Myocyte (in vitro differentiated cells): ENCODE data around the gene STX16. TPM values are rescaled to one million over a fixed set of nuclear protein-coding genes. Genes with fewer than 3 reads are reported as not detected.
A peak's percentile ranks its signal among the peaks of the same experiment; 100 is the strongest.

ENCODE experiments used
- DNase-seq: peaks from one replicate; pipeline ENCODE4 v3.0.0-alpha.2; 2012; ENCODE audit warnings: low read depth
- polyA plus RNA-seq: library from polyadenylated mRNA; unstranded; fragments of >200 nt; gene quantifications from one replicate; pipeline ENCODE4 v1.2.1, GENCODE V29; 2012; ENCODE audit warnings: missing spikeins
- total RNA-seq: library from RNA; depleted of rRNA; stranded (reverse); fragments of >200 nt; gene quantifications from 2 replicates; pipeline ENCODE4 v1.2.3, GENCODE V29; 2014

STX16 gene, protein sequence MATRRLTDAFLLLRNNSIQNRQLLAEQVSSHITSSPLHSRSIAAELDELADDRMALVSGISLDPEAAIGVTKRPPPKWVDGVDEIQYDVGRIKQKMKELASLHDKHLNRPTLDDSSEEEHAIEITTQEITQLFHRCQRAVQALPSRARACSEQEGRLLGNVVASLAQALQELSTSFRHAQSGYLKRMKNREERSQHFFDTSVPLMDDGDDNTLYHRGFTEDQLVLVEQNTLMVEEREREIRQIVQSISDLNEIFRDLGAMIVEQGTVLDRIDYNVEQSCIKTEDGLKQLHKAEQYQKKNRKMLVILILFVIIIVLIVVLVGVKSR
- total RNA-seq = 18.5 and 25.0 TPM in 2 replicates
- 57.8 TPM for polyA plus RNA-seq

DNA sequence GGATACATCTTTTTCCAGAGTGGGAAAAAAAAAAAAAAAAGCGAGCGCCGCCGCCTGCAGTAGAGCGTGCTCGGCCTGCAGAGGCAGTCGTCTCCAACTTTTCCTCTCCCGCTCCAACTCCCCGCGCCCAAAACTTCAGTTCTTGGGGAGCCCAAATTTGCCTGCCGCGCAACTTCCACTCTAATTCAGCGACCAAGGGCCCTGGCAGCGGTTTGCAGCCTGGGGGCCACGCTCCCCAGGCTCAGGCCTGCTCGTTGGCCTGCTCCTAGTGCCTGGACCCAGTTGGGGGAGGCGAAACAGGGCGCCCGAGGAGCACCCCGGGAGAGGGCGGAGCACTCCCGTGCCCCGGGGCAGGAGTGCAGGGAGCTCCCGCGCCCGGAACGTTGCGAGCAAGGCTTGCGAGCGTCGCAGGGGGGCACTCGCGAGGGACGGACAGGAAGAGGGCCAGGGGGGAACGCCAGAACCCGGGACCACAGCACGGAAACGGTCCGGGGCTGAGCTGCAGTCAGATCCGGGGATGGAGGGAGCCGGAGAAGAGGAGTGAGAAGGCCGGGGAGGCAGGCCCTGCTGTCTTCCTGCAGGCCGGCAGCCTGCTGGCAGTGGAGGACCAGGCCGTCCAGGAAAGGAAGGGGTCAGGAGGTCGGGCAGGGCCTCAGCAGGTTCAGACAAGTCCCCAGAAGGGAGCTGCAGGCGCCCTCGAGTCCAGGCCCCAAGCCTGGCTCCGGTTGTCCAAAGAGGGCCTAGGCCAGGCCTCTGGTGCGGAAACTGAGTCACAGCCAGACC is at the start of gene STX16:
STX16 (plus strand) TSS at position 508 of the 783 bp plus-strand sequence. CDS start 724 bp downstream, outside the sequence.
- DNase-seq = peak; percentile 96

DNA sequence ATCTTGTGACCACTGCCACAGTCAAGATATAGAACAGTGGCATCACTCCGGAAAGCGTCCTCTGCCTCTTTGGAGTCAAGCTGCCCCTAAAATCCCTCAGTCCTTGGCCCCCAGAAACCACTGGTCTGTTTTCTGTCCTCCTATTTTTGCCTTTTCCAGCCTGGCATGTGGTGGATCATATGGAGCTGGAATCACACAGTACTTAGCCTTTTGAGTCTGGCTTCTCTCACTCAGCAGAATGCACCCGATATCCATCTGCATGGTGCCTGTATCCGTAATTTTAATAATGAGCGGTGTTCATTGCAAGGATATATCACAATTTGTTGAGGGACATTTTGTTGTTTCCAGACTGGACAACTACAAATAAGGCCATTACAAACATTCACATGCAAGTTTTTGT is 49.0 kb upstream of the STX16 start:
- DNase-seq = no peak

DNA sequence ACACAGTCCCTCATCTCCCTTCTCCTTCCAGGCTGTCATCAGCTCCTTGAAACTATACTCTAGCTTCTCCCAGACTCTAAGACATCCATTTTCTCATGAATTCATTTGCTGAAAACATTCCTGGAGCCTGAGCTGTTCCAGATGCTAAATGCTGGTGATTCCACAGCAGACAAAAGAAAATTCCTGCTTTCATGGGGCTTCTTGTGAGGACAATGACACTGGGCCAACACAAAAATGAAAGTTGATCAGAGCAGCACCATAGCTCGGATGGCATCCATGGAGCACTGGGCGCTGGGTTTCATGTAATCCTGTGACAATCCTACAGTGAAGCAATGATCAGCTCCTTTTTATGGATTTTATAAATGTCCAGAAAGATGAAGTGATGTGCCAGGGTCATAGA is 47.4 kb upstream of the STX16 start:
- DNase-seq = no peak

DNA sequence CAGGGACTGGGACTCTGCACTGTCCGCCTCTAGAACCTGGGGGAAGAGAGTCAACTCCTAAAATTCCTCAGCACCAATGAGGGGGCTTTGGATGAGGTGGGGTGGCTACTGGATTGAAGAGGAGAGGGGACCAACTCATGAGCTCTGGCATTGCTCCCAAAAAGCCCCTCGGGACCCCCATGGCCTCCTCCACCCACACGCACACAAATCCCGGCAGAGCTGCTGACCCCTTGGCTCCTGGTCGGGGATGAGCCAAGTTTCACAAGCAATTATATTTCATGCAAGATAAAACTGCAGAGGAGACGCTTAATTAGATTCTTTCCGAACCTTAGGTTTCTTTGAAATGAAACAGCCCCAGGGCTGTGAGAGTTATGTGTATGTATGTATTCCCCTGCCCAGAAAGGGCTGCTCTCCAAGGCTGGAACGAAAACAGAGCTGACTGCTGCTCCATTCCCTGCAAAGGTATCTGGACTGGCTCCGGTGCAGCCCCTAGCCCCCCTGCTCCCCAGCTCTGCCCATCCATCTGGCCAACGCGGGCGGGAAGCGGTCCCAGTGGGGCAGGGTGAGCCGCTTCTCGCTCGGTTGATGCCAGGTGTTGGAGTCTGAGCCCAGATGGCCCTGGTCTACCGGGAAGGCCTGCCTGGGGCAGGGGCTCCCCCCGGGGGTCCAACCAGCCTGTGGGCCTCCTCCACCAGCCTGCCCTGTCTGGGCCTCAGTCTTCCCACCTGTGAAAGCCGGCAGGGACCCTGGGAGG is 46.8 kb upstream of the STX16 start:
- no peak for DNase-seq

DNA sequence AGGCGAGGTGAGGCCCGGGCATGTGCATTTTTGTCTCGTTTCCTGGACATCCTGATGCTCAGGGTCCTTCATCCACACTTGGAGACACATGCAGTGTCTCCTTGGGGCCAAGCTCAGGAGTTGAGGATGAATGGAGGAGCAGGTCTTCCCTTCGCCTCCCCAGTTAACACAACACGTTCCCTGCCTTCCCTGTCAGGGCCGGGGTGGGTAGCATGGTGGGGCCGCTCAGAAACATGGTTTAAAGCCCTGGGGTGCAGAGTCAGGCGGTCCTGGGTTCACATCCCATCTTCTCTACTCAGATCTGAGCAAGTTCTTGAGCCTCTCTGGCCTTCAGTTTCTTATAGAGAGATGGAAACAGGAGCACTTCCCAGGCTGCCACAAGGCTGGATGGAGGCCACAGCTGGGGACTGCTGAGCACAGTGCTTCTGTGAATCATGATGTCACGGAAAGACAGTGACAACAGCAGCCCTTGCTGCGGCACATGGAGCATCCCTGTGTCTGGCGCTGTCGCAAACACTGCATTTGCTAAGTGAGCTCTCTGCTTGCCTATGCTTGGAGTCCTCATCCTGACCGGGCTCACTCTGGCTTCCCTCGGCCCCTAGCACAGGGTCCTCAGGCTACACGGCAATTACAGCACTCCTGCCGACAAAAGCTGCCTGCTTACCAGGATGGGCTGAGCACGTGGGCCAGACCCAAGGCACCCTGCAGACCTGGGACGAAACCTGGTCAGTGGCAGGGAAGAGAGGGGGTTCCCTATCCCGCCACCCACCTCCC is 45.6 kb upstream of the STX16 start:
- no peak for DNase-seq

DNA sequence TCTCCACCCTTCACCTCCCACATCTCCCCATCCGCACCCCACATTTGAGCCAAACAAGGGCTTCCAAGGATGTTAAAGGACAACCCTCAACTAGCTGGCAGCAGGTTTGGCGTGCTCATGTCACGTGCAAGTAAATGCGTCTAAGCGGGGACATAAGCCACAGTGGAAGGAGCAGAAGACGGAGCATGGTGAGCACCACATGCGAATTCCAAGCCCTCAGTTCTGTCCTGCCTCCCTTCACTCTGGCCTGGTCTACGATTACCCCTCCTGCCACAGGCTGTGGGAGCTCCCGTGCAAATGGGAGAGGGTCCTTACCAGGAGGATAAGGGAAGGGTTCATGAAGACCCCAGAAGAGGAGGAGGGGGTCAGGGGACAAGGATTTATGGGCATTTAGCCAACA is 44.9 kb upstream of the STX16 start:
- no peak for DNase-seq

DNA sequence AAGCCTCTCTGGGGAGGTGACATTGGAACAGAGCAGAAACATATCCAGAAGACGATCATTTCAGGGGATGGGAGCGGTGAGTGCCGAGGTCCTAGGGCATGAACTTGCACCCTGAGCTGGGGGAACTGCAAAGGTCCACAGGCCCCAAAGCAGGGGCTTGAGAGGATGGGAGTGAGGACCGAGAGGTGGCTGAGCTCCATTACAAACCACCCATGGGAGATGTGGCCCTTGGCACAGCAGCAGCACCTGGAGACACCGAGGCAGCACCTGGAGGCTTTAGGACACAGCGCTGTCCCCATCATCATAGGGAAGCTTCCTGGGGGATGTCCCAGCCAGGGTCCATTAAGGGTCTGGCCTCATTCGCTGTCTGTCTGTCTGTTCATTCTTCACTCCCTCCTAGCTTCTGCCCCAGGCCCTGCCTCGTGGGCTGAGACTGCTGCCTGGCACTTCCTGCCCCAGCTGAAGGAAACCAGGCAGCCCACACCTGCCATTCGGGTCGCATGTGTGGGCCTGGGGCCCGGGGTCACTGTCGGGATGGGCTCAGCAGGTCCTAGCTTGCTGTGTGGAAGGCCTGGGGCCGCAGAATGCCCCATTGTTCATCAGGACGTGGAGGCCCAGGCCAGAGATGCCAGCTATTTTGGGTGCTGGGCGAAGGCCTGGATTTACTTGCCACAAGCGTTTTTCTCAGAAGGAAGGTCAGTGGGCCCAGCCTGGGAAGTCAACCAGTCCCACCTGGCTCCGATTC is 42.8 kb upstream of the STX16 start:
- DNase-seq = no peak

DNA sequence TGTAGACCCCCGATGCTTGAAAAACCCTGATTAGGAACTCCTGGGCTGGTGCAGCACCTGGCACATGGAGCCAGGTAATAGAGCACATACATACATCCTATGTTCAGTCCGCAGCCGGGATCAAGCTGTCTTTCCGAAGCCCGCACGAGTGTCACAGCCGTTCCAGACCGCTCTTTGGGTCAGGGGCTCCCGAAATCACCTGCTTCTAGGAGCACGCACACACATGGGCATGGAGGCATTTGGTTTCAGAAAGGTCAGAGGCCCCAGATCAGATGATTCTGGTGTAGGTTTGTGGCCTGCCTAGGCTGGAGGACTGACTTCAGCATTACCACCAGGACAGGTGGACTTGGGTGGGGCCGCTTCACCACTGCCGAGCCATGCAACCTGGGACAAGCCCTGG is 42.1 kb upstream of the STX16 start:
- DNase-seq = peak; percentile 17

DNA sequence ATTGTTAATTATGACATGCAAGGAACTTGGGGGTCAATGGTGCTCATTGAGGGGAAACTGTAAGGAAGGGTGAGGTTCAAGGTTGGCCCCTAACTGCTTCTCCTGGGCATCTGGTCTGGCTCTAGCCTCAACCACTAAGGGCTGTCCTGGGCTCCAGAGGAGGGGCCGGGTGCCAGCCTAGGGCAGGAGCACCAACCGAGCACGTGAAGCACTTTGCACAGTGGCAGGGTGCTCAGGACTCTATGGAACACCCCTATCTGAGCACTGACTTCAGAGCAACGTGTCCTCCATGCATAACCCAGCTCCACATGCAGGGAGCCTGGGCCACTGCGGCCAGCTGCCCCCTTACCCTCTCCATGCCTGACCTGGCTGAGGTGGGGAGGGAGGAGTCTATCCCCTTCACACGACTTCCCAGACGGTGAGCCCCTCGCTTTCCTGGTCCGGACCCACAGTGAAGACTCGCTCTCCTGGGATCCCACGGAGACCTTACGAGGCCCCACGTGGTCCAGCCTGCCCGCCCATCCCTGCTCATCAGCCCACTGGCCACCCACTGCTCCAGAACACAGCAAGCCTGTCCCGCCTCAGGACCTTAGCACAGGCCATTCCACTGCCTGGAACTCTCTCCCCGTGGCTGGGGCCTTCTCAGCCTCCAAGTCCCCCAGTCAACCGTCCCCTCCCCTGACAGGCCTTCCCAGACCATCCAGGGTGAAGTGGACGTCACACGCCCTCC is 40.8 kb upstream of the STX16 start:
- no peak for DNase-seq

DNA sequence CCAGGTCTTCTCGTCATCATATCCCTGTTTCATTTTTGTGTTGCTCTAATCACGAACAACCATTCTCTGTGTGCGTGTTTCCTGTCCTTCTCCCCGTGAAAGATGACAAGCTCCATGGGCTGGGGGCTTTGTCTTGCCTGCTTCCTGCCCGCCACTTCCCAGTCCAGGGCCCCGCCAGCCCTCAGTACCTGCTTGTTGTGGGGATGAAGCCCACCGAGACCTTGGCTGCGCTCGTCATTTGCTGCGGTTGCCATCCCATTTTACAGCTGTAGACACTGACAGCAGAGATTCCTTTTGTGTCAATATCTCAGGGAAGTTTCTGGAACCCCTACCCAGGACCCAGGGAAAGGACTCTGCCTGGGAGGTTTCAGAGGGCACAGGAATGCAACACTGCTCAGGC is 40.3 kb upstream of the STX16 start:
- no peak for DNase-seq

DNA sequence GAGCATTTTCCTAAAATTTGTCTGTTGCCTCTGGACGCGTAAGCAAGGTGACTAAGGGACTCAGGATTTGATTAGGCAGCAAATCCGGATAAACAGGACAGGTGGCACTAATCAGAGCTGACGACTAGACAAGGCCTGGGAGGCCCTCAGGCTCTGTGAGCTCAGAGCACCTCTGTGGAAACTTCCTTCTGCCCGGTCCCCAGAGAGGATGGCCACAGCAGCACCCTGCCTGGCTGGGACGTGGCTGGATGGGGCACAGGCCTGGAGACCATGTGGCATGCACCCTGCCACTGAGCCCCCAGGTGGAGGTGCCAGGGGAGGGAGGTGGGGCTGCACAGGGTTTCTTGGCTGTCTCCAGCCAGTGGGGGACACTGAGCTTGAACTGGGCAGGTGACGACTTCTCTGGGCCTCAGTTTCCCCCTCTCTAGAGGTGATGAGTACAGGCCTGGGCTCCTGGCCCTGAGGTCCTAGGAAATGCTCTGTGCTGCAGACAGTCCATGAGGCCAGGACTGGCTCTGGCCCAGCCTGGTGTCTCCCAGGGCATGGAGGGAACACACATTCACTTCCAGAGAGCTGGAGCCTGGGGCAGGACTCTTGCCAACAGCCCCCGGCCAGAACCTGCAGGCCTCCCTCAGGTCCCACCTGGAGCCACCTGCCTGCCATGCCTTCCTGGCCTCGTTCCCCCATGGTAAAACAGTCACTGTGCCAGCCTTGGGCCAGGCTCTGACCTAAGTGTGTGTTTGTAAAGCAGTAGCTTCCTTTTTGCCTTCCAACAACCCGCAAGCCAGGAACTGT is 39.6 kb upstream of the STX16 start:
- no peak for DNase-seq

DNA sequence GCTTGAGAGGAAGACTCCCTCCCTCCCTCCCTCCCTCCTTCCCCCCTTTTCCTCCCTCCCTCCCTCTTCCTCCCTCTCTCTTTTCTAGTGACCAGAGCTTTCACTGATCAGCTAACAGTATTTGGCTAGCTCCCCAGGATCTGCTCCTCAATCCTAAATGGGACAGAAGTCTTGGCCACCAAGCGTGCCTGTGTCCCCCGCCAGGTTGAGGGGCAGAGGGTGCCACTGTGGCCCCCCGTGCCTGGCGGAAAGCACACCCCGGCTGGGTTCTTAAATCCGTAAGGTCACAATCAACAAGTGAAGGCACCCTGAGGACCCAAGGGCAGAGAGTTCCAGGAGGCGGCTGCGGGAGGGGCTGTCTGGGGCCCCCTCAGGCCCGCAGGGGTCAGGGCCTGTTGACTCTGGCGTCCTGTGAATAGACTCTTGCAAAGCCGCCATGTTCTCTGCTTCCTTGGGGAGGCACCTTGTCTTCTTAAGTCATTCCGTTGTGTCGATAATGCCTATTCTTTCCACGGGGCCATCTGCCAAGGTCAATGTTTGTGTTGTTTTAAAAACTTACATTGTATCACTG is 38.9 kb upstream of the STX16 start:
- DNase-seq = no peak

DNA sequence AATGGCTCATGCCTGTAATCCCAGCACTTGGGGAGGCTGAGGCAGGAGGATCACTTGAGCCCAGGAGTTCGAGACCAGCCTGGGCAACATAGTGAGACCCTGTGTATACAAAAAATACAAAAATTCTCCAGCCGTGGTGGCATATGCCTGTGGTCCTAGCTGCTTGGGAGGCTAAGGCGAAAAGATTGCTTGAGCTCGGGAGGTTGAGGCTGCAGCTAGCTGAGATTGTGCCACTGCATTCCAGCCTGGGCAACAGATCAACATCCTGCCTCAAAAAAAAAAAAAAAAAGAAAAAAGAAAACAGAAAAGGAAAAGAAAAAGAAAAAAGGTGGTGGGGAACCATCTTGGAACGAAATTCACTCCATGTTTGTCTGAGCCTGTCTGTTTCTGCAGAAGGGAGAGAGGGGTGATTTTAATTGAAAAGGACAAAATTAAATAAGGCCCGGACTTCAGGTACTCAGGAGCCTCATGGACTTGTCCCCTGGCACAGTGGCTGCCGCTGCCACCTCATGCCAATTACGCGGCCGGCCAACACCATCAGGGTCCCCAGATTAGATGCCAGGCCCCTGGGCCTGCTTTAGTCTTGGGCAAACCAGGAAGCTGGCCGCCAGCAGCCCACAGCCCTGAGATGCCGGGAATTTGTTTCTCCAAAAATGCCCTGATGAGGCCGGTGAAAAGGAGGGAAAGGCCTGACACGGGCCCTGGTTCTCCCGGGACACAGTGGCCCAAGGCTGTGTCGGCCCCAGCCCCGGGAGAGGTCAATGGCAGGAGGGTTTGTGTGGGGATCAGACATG is 37.8 kb upstream of the STX16 start:
- no peak for DNase-seq

DNA sequence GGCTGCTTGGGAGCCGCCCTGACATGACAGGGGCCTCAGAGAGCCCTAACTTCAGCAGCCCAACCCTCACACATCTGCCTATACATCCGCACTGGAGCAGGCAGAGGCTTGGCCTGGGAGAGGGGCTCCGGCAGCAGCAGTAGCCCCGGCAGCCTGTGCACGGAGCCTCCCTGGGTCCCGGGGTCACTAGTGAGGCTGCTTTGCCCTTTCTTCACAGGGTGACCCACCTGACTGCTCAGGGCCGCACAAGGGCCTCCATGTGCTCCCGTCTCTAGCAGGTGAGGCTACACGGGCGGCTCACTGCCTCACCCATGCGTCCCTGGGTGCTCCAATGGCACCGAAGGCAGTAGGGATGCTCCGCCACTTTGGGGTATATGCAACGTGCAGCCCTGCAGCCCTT is 36.7 kb upstream of the STX16 start:
- no peak for DNase-seq

DNA sequence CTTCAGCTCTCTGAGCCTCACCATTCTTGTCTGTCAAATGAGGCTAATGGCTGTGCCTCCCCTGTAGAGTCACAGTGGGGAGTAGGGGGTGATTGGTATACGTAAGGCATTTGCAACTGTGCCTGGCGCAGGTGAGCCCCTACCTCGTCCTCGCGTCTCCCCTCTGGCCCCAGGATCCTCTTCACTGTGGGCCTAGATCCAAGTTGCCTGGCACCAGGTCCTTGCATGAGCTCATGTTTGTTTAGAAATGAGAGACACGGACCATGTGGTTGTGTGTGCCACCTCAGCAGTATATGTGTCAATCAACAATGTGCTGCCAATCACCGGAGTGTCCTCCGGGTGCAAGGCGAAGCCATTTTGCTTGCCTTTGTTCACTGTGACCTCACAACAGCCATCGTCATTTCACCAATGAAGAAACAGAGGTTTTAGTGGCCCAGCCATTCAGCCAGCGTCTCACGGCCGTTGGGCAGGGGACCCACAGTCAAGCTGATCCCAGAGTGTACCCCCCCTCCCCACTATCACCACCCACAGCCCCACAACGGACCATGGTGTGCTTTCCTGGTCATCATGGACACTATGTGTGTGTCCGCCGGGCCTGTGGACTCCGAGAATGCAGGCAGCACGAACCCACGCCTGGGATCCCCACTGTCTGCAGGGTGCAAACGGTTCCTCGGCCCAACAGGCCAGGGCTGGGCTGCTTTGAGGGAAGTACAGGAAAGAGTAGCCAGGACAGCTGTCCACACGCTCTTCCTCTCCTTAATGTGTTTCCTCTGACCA is 35.9 kb upstream of the STX16 start:
- DNase-seq = no peak

DNA sequence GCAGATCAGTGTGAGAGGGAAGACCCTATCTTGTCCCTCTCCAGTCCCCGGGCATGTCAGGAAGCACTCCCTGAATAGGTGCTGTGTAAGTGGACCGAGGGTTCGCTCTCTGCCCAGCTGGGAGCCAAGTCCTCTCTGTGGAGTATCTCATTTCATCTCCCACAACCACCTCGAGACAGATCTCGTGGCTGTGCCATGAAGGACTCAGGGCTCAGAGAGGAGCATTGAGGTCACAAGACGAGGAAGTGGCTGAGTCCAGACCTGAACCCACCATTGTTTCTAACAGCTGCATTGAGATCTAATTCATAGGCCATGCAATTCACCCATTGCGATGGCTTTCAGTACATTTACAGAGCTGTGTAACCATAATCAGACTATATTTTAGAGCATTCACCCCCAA is 34.7 kb upstream of the STX16 start:
- peak; percentile 28 for DNase-seq

DNA sequence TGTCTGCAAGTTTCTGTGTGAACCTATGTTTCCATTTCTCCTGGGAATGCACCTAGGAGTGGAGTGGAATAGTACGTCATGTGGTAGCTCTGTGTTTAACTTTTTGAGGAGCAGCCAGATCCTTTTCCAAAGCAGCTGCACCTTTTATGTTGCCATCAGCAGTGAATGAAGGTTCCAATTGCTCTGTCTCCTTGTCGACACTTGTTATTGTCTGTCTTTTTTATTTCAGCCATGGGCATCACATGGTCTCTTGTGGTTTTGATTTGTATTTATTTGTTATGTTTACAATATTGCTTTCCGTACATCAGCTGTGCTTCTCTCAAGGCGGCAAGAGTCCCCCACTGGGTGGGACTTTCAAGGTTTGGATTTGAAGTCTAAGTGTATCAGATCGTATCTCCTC is 33.9 kb upstream of the STX16 start:
- DNase-seq = no peak
